H1 (cell line): ENCODE measurements around the gene CLDN9. TPM values are rescaled to one million over a fixed set of nuclear protein-coding genes. Genes with fewer than 3 reads are reported as not detected.

Source experiments
- BCL11A ChIP-seq, 2 experiments: IDR thresholded peaks; one replicate each; pipeline ENCODE4 v1.6.1; 2011; ENCODE audit warnings: low read depth in 2 of 2, low read length in 2 of 2, mild to moderate bottlenecking in 2 of 2
- EZH2 ChIP-seq: fragments of 200-600 bp; sonication (generic); IDR thresholded peaks from 2 replicates; pipeline ENCODE4 v1.7.1; 2012; ENCODE audit warnings: low read depth, mild to moderate bottlenecking, moderate library complexity, low read length, inconsistent platforms; ENCODE audit not compliant: severe bottlenecking
- JUN ChIP-seq: IDR thresholded peaks from 2 replicates; pipeline ENCODE4 v1.6.1; 2011; ENCODE audit warnings: low read depth, mild to moderate bottlenecking, improper control_type of control experiment, low read length
- JUND ChIP-seq: IDR thresholded peaks from 2 replicates; pipeline ENCODE4 v1.6.1; 2011; ENCODE audit warnings: mild to moderate bottlenecking, improper control_type of control experiment, low read length
- MAFK ChIP-seq: IDR thresholded peaks from 2 replicates; pipeline ENCODE4 v1.6.1; 2012; ENCODE audit warnings: low read depth, mild to moderate bottlenecking, improper control_type of control experiment, low read length
- POU5F1 ChIP-seq: IDR thresholded peaks from 2 replicates; pipeline ENCODE4 v1.6.1; 2011; ENCODE audit warnings: low read depth, mild to moderate bottlenecking, low read length, moderate library complexity
- SIX5 ChIP-seq: IDR thresholded peaks from 2 replicates; pipeline ENCODE4 v1.6.1; 2011; ENCODE audit warnings: mild to moderate bottlenecking, low read depth, low read length
- TAF1 ChIP-seq: IDR thresholded peaks from 2 replicates; pipeline ENCODE4 v1.6.1; 2011; ENCODE audit warnings: mild to moderate bottlenecking, low read depth, low read length
- ZNF274 ChIP-seq: IDR thresholded peaks from 2 replicates; pipeline ENCODE4 v1.7.0; 2012; ENCODE audit warnings: low read length, borderline replicate concordance; ENCODE audit errors: extremely low read depth
- polyA plus RNA-seq, 7 experiments: library from polyadenylated mRNA; depleted of rRNA in 3 of 7; stranded (reverse) in 5 of 7; unstranded in 2 of 7; fragments of >200 nt in 5 of 7; fragments of 200-250 nt in 2 of 7; gene quantifications; 1 replicate in 5 of 7; 2 replicates in 1 of 7; 4 replicates in 1 of 7; pipeline versions ENCODE4 v1.2.1 to v1.2.3, GENCODE V29; 2011 to 2013; ENCODE audit warnings: missing spikeins in 2 of 7, mixed read lengths in 2 of 7
- total RNA-seq: library from RNA; stranded (reverse); fragmentation: NEBNext Ultra II Directional; extraction: Animal tissue kit (Norgen Biotek cat#: 25700); gene quantifications from 2 replicates; pipeline ENCODE4 v1.2.1, GENCODE V29; 2021
- TF ChIP-seq, protein P1 (sequence below): fragments of 300-600 bp; sonication (generic); IDR thresholded peaks from 2 replicates; pipeline ENCODE4 v1.7.1; 2012; ENCODE audit warnings: low read length, moderate library complexity, mild to moderate bottlenecking, inconsistent platforms; ENCODE audit not compliant: insufficient replicate concordance

Gene CLDN9
- total and polyA plus RNA-seq, 2 of the 8 experiments (the other 6 are each of a cell fraction or from before 2014, with no cell fraction given) = 0.60 to 0.89 TPM

DNA sequence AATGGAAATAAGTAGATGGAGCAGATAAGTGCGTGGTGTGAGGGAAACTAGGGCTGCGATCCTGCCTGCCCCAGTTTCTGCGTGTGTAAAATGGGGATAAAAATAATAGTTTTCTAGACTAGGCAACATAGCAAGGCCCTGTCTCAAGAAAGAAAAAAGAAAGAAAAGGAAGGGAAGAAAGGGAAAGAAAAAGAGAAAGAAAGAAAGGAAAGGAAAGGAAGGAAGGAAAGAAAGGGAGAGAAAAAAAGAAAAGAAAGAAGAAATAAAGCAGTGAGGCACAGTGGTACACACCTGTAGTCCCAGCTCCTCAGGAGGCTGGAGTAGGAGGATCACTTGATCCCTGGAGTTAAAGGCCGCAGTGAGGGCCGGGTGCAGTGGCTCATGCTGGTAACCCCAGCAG is 30.3 kb upstream of the CLDN9 start (continued):
- TF ChIP-seq, protein P1, sequence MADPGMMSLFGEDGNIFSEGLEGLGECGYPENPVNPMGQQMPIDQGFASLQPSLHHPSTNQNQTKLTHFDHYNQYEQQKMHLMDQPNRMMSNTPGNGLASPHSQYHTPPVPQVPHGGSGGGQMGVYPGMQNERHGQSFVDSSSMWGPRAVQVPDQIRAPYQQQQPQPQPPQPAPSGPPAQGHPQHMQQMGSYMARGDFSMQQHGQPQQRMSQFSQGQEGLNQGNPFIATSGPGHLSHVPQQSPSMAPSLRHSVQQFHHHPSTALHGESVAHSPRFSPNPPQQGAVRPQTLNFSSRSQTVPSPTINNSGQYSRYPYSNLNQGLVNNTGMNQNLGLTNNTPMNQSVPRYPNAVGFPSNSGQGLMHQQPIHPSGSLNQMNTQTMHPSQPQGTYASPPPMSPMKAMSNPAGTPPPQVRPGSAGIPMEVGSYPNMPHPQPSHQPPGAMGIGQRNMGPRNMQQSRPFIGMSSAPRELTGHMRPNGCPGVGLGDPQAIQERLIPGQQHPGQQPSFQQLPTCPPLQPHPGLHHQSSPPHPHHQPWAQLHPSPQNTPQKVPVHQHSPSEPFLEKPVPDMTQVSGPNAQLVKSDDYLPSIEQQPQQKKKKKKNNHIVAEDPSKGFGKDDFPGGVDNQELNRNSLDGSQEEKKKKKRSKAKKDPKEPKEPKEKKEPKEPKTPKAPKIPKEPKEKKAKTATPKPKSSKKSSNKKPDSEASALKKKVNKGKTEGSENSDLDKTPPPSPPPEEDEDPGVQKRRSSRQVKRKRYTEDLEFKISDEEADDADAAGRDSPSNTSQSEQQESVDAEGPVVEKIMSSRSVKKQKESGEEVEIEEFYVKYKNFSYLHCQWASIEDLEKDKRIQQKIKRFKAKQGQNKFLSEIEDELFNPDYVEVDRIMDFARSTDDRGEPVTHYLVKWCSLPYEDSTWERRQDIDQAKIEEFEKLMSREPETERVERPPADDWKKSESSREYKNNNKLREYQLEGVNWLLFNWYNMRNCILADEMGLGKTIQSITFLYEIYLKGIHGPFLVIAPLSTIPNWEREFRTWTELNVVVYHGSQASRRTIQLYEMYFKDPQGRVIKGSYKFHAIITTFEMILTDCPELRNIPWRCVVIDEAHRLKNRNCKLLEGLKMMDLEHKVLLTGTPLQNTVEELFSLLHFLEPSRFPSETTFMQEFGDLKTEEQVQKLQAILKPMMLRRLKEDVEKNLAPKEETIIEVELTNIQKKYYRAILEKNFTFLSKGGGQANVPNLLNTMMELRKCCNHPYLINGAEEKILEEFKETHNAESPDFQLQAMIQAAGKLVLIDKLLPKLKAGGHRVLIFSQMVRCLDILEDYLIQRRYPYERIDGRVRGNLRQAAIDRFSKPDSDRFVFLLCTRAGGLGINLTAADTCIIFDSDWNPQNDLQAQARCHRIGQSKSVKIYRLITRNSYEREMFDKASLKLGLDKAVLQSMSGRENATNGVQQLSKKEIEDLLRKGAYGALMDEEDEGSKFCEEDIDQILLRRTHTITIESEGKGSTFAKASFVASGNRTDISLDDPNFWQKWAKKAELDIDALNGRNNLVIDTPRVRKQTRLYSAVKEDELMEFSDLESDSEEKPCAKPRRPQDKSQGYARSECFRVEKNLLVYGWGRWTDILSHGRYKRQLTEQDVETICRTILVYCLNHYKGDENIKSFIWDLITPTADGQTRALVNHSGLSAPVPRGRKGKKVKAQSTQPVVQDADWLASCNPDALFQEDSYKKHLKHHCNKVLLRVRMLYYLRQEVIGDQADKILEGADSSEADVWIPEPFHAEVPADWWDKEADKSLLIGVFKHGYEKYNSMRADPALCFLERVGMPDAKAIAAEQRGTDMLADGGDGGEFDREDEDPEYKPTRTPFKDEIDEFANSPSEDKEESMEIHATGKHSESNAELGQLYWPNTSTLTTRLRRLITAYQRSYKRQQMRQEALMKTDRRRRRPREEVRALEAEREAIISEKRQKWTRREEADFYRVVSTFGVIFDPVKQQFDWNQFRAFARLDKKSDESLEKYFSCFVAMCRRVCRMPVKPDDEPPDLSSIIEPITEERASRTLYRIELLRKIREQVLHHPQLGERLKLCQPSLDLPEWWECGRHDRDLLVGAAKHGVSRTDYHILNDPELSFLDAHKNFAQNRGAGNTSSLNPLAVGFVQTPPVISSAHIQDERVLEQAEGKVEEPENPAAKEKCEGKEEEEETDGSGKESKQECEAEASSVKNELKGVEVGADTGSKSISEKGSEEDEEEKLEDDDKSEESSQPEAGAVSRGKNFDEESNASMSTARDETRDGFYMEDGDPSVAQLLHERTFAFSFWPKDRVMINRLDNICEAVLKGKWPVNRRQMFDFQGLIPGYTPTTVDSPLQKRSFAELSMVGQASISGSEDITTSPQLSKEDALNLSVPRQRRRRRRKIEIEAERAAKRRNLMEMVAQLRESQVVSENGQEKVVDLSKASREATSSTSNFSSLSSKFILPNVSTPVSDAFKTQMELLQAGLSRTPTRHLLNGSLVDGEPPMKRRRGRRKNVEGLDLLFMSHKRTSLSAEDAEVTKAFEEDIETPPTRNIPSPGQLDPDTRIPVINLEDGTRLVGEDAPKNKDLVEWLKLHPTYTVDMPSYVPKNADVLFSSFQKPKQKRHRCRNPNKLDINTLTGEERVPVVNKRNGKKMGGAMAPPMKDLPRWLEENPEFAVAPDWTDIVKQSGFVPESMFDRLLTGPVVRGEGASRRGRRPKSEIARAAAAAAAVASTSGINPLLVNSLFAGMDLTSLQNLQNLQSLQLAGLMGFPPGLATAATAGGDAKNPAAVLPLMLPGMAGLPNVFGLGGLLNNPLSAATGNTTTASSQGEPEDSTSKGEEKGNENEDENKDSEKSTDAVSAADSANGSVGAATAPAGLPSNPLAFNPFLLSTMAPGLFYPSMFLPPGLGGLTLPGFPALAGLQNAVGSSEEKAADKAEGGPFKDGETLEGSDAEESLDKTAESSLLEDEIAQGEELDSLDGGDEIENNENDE = no peak
- TF ChIP-seq POU5F1 (no peak), ZNF274 (no peak), JUN (no peak), EZH2 (no peak), MAFK (no peak), TAF1 (no peak), SIX5 (no peak), BCL11A (IDR thresholded peaks at IDR 0.05; ENCODE audit: low read depth in 2 of 2, low read length in 2 of 2) (no peak), JUND (no peak)
